ENCODE measurements around the gene ATPAF1.

ATPAF1 gene

GRCh38 chr1:46650491-46650890, 17.7 kb downstream of the ATPAF1 start:
- no peak for DNase-seq (ENCODE audit: low read depth)

GRCh38 chr1:46649764-46650163, 18.4 kb downstream of the ATPAF1 start:
- no peak for DNase-seq (ENCODE audit: low read depth)

- no peak for DNase-seq (ENCODE audit: low read depth)
Measured at GRCh38 chr1:46647611-46648010, 20.6 kb downstream of the ATPAF1 start.

GRCh38 chr1:46646844-46647243, 21.3 kb downstream of the ATPAF1 start:
- DNase-seq (ENCODE audit: low read depth): peak; percentile 69

- peak; percentile 48 for DNase-seq (ENCODE audit: low read depth)
Measured at GRCh38 chr1:46646331-46646730, 21.8 kb downstream of the ATPAF1 start.

- no peak for DNase-seq (ENCODE audit: low read depth)
Measured at GRCh38 chr1:46645815-46646214, 22.3 kb downstream of the ATPAF1 start.

DNA sequence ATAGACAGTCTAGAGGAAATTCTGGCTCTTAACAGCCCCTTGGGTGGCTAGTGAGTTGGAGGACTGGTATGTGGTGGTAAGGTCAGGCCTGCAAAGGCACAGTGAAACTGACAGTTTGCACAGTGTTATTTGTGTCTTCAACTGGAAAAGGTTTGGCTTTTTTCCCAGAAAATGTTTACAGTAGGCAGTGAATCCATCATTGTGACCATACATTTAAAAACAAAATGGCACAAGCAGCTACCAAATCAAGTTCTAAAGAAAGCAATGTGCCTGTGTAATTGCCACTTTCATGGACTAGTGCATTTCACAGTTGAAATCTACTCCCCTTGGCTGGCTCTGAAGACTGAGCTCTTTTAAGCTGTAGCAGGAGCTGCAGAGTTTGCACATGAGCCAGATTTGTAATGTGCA, 24.8 kb downstream of the ATPAF1 start:
- DNase-seq (ENCODE audit: low read depth): peak; percentile 96

GRCh38 chr1:46642115-46642680, 26.0 kb downstream of the ATPAF1 start:
- no peak for DNase-seq (ENCODE audit: low read depth)

DNA sequence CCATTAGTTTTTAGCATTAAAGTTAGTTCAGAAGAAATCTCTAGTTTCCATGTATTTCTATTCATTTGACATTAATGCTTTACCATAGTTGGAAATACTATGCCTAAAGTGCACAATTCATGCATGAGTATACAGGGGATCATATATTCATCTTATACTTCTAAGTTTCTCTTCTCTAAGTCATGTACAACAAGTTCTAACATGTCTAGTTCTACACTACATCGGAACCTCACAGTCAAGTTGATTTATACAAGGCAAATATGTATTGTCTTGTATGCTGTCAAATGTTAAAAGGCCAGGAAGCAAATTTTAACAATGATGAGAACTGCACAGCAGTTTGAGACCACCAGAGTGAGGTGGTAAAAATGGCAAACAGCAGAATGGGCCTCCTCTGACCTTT, 28.6 kb downstream of the ATPAF1 start:
- DNase-seq (ENCODE audit: low read depth): no peak

GRCh38 chr1:46638921-46639320, 29.2 kb downstream of the ATPAF1 start:
- DNase-seq (ENCODE audit: low read depth): no peak

GRCh38 chr1:46637444-46638083, 30.6 kb downstream of the ATPAF1 start:
- no peak for DNase-seq (ENCODE audit: low read depth)

GRCh38 chr1:46635205-46635604, 33.0 kb downstream of the ATPAF1 start:
- DNase-seq (ENCODE audit: low read depth): no peak

DNA sequence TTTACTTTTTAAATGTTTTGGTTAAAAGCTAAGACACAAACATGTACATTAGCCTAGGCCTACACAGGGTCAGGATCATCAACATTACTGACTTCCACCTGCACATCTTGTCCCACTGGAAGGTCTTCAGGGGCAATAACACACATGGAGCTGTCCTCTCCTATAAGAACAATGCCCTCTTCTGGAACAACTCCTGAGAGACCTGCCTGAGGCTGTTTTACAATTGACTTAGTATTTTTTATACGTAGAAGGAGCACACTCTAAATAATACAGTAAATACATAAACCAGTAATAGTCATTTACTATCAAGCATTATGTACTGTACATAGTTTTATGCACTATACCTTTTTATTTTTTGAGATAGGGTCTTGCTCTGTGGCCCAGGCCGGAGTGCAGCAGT, 37.4 kb downstream of the ATPAF1 start:
- no peak for DNase-seq (ENCODE audit: low read depth)

- DNase-seq (ENCODE audit: low read depth): peak; percentile 89
Measured at GRCh38 chr1:46623743-46624644, 44.2 kb downstream of the ATPAF1 start.

- peak; percentile 36 for DNase-seq (ENCODE audit: low read depth)
Measured at GRCh38 chr1:46622344-46622743, 45.8 kb downstream of the ATPAF1 start.

DNA sequence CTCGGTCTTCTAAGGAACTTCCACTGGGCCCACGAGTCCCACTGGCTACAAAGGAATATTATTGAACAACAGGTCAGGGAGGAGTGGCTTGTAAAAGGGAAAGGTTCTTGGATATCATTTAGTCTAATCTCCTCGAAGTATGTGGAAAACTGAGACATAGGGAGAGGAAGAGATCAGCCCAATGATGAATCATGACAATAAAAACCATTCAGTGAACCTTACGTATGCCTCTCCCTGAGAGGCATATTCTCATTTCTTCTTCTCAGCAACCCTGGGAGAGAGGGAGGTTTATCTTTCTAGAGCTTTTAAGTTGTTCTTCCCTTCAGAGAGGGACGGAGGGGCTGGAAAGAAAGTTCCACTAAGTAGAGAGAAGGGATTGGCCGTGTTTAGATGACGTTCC, 46.2 kb downstream of the ATPAF1 start:
- DNase-seq (ENCODE audit: low read depth): peak; percentile 44

DNA sequence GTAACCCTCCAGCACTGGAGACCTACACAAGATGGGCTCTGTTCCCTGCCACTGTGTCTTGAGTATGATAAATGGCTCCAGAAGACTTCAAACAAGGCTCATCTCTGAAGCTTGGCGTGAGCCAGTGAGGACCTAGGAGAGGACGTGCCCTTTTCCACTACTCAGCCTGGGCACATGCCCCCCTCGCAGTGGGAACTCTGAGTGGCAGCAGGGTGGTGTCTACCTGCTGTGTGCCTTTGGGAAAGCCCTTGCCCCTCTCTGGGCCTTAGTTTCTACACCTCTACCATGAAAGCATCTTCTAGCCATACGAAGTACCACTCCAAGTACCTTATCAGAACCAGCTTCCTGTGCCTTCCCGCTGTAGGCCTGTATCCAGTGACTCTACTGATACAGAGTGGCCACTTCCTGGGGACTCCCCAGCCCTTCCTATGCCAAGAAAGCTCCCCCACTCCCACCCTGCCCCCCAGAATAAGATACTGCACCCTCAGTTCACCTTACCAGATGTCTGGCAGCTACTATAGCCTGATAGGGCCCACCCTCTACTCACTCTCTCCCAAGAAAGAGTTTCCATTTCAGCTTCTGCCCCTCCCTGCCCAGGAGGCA, 48.4 kb downstream of the ATPAF1 start:
- no peak for DNase-seq (ENCODE audit: low read depth)

DNA sequence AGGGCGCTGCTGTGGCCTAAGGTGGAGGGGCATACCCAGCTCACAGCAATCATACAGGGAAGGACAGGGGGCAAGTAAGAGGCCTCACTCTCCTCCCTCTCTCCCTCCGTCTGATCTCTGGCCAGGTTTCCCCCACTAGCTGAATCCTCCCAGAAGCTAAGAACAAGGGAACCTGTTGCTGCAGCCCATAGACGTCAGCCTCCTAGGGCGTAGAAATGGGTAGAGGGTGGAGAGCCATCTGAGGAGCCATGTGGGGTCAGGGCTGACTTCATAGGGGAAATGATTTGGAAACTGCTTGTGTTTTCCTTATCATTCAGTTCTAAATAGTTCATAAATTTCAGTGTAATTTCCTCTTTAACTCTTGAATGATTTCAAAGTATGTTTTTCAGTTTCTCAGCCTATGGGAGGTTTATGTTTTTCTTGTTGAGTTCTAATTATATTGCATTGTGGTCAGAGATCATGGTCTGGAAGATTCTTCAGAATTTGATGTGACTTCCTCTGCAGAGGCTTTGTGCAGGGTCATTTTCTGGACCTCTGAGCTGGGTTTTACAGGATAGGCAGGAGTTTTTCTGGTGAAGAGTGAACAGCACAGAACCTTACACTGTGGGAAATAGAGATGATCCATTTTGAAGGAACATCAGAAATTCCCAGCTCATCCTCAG, 49.3 kb downstream of the ATPAF1 start:
- no peak for DNase-seq (ENCODE audit: low read depth)

DNA sequence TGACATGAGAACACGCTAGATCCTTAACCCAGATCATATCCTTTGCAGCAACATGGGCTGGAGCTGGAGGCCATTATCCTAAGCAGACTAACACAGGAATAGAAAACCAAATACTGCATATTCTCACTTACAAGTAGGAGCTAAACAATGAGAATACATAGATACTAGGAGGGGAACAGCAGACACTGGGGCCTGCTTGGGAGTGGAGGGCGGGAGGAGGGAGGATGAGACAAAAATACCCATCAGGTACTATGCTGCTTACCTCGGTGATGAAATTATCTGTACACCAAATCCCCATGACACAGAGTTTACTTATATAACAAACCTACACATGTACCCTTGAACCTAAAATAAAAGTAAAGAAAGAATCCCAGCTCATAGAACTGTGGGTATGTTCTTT, 50.3 kb downstream of the ATPAF1 start:
- no peak for DNase-seq (ENCODE audit: low read depth)

- no peak for DNase-seq (ENCODE audit: low read depth)
Measured at GRCh38 chr1:46617108-46617800, 50.9 kb downstream of the ATPAF1 start.

- DNase-seq (ENCODE audit: low read depth): peak; percentile 79
Measured at GRCh38 chr1:46616277-46617107, 51.7 kb downstream of the ATPAF1 start, which contains the start of gene MOB3C. TSS of gene MOB3C (minus strand) at chr1:46616811. CDS start at chr1:46613321, 3,490 bp downstream.
